Hippocampal formation (tissue), 2 donors: Measurements from ENCODE around the gene SERINC1.
A peak's percentile ranks its signal among the peaks of the same experiment; 100 is the strongest.
"Not testable (repeated sequence)": the region's sequence is repeated elsewhere in the genome, so short reads cannot be mapped to it uniquely, and the experiment has no call there.

ENCODE experiments used
- DNase-seq, 2 donors: peaks; one replicate each; lab custom pipeline; 2025; lab: John Stamatoyannopoulos, UW

The SERINC1 gene

GRCh38 chr6:122471107-122472021 is at the start of gene SERINC1:
Gene SERINC1 (minus strand): TSS chr6:122471807. CDS start chr6:122471737, 70 bp downstream.
- DNase-seq = peak; percentile 92 to 94

GRCh38 chr6:122511193-122511924 is 39.8 kb upstream of the SERINC1 start:
- DNase-seq = no peak

DNA sequence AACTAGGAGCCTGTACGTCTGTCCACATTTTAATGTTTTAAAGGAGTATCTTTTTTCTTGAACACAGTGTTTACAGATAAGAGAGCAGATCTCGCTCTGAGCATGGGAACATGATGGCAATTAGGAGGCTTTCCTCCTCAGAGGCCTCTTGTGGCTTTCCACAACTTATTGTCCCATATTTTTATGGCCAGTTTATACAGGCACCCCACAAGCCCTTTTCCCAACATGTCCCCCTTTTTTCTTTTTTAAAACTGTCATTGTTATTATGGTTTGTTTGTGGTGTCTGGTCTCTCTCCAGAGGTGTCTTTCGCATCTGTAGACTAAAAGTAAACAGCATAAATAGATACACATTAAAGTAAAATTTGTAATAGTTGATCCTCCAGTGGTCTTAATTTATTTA is 33.6 kb upstream of the SERINC1 start:
- DNase-seq = not testable (repeated sequence)

DNA sequence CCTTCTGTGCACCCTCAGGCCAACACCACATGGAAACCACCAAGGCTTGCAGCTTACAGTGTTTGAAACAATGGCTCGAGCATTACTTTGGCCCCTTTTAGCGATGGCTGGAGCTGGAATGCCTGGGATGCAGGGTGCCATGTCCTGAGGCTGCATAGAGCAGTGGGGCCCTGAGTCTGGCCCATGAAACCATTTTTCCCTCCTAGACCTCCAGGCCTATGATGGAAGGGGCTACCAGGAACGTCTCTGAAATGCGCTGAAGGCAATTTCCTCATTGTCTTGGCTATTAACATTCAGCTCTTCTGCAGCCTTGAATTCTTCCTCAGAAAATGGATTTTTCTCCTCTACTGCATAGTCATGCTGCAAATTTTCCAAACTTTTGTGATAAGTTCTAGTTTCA is 29.9 kb upstream of the SERINC1 start:
- DNase-seq = no peak

GRCh38 chr6:122495612-122496011 is 24.0 kb upstream of the SERINC1 start:
- DNase-seq = no peak

DNA sequence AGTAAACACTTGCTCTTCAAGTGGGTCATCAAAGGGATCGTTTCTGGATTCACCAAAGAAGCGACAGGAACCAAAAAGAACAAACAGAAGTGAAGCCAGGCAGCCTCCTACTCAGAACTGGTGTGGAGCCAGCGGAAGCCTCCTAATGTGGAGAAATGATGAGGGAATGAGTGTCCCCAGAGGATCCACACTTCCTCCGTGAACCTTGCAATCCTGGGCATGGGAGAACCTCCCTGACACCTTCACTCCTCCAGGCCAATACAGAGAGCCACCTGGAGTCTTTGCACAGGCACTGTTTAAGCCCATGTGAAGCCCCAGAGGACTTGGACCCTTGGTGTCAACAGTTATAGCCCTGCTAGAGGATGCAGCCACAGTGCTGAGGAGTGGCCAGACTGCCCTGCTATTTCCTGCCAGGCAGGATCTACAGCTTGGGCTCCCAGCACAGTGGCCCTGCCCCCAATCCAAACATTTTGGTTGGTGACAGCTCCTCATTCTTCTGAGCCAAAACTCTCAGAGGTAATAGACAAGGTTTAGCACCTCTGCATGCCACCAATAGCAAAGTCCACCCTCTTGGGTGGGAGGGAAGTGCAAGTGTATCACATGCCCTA is 23.2 kb upstream of the SERINC1 start:
- no peak for DNase-seq

DNA sequence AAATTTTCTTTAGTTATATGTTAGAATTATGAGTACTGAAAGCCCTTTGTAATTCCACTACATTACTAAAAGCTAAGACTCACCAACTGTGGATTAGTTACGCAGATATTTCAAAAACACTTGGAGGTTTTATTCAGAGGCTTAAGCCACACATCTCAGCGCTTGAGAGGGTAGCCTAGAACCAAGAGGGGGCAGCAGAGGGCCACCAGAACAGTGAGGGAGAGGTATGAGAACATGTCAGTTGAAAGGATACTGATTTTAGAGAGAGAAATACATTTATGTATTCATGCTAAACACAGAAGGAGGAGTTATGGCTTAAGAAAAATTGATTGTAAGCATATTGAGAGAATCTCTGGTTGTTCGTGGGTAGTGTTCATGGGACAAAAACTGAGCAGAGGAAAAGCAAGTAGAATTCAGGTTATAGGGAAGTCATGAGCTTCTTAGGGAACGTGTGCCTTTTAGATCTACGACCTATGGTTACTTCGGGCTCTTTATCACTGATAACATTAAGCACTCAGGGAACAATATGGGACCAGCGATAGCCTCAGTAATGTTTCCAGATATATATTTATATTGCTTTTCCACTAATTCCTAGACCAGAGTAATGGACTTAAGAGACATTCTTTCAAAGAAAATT is 20.4 kb upstream of the SERINC1 start:
- peak; percentile 49 to 75 for DNase-seq

GRCh38 chr6:122490607-122491006 is 19.0 kb upstream of the SERINC1 start:
- DNase-seq = no peak

DNA sequence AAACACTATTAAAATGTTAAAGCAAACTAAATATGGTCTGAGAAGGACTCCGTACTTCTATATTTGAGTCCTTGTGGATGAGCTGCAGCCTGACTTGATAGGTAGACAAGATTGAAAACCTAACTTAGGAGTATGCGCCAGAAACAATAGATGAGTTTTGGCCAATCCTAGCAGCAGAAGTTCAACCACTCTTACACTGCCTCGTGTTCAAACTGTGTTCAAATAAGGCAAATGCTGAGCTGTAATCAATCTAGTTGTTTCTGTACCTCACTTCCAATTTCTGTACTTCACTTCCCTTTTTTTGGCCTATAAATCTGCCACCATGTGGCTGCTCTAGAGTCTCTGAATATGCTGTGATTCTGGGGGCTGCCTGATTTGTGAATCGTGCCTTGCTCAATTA is 13.2 kb upstream of the SERINC1 start:
- no peak for DNase-seq

GRCh38 chr6:122482750-122483080 is 11.1 kb upstream of the SERINC1 start:
- no peak for DNase-seq

GRCh38 chr6:122476131-122476530 is 4.5 kb upstream of the SERINC1 start:
- peak in 1 of 2 donors; percentile 32 for DNase-seq

DNA sequence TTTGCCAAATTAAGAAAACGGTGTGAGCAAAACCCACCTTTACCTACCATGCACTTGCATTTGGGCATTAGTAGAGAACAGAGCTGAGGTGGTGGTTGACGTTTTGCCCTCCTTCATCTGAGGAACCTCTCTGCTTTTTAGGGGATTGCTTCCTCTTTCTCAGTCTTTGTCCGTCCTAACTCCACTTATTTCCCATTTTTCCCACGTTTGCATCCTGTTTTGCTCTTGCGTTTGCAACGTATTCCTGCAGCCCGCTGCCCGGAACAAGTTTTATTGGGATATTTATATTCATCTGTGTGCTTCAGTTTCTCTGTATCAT is 374 bp upstream of the SERINC1 start:
- DNase-seq = no peak

- DNase-seq = no peak
These were observed 9.7 kb downstream of the SERINC1 start for GRCh38 chr6:122461885-122462284.

- not testable (repeated sequence) for DNase-seq
These were observed 11.7 kb downstream of the SERINC1 start for GRCh38 chr6:122459865-122460416.

DNA sequence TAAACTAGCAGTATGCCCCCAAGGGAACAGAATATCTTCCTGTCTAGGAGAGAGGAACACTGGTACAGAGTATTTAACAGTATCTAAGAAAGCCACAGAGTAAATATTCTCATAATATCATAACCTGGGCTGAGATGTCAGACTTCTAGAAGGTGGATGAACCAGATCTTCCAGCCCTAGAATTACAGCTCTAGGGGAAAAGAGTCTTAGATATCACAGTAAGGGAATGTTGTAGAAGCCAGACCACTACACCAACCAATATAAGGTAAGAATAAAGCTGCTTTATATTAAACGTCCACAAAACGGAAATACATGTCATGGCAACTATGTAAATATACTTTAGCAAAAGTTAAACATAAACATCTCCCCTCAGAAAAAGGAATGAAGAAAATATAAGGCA is 12.4 kb downstream of the SERINC1 start:
- DNase-seq = no peak

DNA sequence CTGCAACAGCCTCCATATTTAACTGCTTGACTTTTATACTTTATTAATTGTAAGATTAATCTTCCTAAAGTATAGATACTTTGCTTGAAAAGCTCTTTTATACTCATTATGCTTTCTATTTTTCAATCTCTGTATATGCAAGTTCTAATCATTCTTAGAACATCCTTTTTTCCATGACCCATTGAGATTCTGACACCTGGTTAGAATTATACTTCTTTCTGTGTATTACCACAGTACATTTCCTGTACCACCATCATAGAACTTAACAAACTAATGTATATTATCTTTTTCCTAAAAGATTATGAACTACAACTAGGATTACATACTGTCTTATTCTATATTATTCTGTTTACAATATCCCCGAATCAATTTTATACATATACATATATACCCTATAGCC is 13.5 kb downstream of the SERINC1 start:
- no peak for DNase-seq

DNA sequence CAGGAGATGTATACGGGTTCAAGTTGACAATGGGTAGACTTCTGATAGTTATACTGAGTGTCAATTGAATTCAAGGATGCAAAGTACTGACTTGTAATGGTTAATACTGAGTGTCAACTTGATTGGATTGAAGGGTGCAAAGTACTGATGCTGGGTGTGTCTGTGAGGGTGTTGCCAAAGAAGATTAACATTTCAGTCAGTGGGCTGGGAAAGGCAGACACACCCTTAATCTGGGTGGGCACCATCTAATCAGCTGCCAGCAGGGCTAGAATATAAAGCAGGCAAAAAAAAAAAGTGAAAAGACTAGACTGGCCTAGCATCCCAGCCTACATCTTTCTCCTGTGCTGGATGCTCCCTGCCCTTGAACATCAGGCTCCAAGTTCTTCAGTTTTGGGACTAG is 16.5 kb downstream of the SERINC1 start:
- not testable (repeated sequence) for DNase-seq

DNA sequence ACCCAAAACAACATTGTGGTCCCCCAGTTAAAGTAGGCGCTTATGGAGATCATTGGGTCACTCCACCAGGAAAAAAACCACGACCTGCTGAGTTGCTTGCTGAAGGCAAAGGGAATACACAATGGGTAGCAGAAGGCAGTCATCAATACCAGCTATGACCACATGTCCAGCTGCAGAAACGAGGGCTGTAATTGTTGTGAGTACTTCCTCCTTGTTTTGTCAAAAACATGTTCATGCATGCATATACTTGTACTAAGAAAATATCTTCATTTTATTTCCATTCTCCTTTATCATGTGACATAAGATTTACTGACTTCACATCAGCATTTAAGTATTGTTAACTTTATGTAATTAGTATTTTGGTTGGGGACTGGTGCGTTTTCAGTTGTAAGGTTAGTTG is 16.9 kb downstream of the SERINC1 start:
- DNase-seq = no peak

- DNase-seq = no peak
These were observed 19.1 kb downstream of the SERINC1 start for GRCh38 chr6:122452509-122452908.

GRCh38 chr6:122449069-122449468 is 22.5 kb downstream of the SERINC1 start:
- DNase-seq = no peak

GRCh38 chr6:122445274-122445673 is 26.3 kb downstream of the SERINC1 start:
- no peak for DNase-seq

- DNase-seq = no peak
These were observed 32.6 kb downstream of the SERINC1 start for GRCh38 chr6:122438975-122439374.
